IPS DF 6.9 (cell line): ENCODE results near the gene FAT4.
A peak's percentile ranks its signal among the peaks of the same experiment; 100 is the strongest.

ENCODE experiments used
- DNase-seq: peaks from one replicate; pipeline ENCODE4 v3.0.0-alpha.2; 2013; ENCODE audit warnings: low read depth, low spot score
- H3K27ac ChIP-seq: one replicate; pipeline ENCODE4 v1.5.1; 2013; ENCODE audit warnings: low read length, control low read depth
- H3K27me3 ChIP-seq: 2 replicates; pipeline ENCODE4 v1.6.1; 2013; ENCODE audit warnings: mild to moderate bottlenecking, low read length; ENCODE audit not compliant: control insufficient read depth, insufficient read depth
- H3K36me3 ChIP-seq: 2 replicates; pipeline ENCODE4 v1.6.1; 2013; ENCODE audit warnings: low read length; ENCODE audit not compliant: control insufficient read depth, insufficient read depth
- H3K4me1 ChIP-seq: 2 replicates; pipeline ENCODE4 v1.6.1; 2013; ENCODE audit warnings: low read length; ENCODE audit not compliant: control insufficient read depth, insufficient read depth
- H3K4me3 ChIP-seq: 2 replicates; pipeline ENCODE4 v1.5.1; 2013; ENCODE audit warnings: mild to moderate bottlenecking, low read length
- H3K9me3 ChIP-seq: 2 replicates; pipeline ENCODE4 v1.6.1; 2013; ENCODE audit warnings: low read length, inconsistent platforms; ENCODE audit not compliant: control insufficient read depth, insufficient read depth
- WGBS: extraction: QIAGEN DNeasy Blood & Tissue Kit; methylation state at CpG from one replicate; pipeline ENCODE4 v1.1.7; 2013; ENCODE audit warnings: mixed read lengths, missing lambda C conversion rate; ENCODE audit not compliant: insufficient read length, insufficient coverage; 5-methylcytosine and 5-hydroxymethylcytosine counted together

Gene FAT4

GRCh38 chr4:125283707-125284279 is 31.0 kb upstream of the FAT4 start:
- Histone ChIP-seq H3K27ac (no peak overlapping the region), H3K27me3 (no peaks in the 10 kb centered on the region), H3K36me3 (no peaks in the 10 kb centered on the region), H3K4me3 (no peak overlapping the region), H3K4me1 (no peaks in the 10 kb centered on the region; the same call in 1 of the 2 replicates), H3K9me3 (no peaks in the 10 kb centered on the region)
- no CpG with 5 or more reads among the region's 4 CpGs for WGBS
- DNase-seq: no peak

- no CpG with 5 or more reads among the region's 2 CpGs for whole genome bisulfite sequencing
- no peaks in the 10 kb centered on the region for H3K27me3 ChIP-seq
- DNase-seq: no peak
- H3K4me3 ChIP-seq: no peak overlapping the region
- H3K36me3 ChIP-seq: no peaks in the 10 kb centered on the region
- H3K27ac ChIP-seq: no peak overlapping the region
- no peaks in the 10 kb centered on the region for H3K4me1 ChIP-seq
- no peaks in the 10 kb centered on the region for H3K9me3 ChIP-seq
These were observed 17.6 kb upstream of the FAT4 start for GRCh38 chr4:125297116-125297515.

GRCh38 chr4:125303058-125303457 is 11.7 kb upstream of the FAT4 start:
- Histone ChIP-seq H3K4me3 (no peak overlapping the region), H3K27ac (no peak overlapping the region), H3K36me3 (no peaks in the 10 kb centered on the region), H3K4me1 (no peaks in the 10 kb centered on the region), H3K27me3 (no peaks in the 10 kb centered on the region), H3K9me3 (no peaks in the 10 kb centered on the region)
- no CpG with 5 or more reads among the region's 1 CpG for WGBS
- no peak for DNase-seq

- Histone ChIP-seq H3K27me3 (no peaks in the 10 kb centered on the region), H3K4me1 (no peaks in the 10 kb centered on the region), H3K27ac (no peak overlapping the region), H3K4me3 (no peak overlapping the region), H3K36me3 (no peaks in the 10 kb centered on the region), H3K9me3 (no peaks in the 10 kb centered on the region)
- WGBS: no CpG with 5 or more reads among the region's 5 CpGs
- no peak for DNase-seq
These were observed 10.9 kb upstream of the FAT4 start for GRCh38 chr4:125303821-125304220.

GRCh38 chr4:125306112-125306511 is 8.6 kb upstream of the FAT4 start:
- H3K36me3 ChIP-seq: no peaks in the 10 kb centered on the region
- H3K27ac ChIP-seq: no peak overlapping the region
- H3K9me3 ChIP-seq: no peaks in the 10 kb centered on the region
- no peaks in the 10 kb centered on the region for H3K4me1 ChIP-seq
- H3K27me3 ChIP-seq: no peaks in the 10 kb centered on the region
- H3K4me3 ChIP-seq: no peak overlapping the region
- 100% methylated on average over 1 of the region's 1 CpG for WGBS
- DNase-seq: no peak

GRCh38 chr4:125306533-125306932 is 8.2 kb upstream of the FAT4 start:
- no peaks in the 10 kb centered on the region for H3K27me3 ChIP-seq
- no peaks in the 10 kb centered on the region for H3K9me3 ChIP-seq
- no peaks in the 10 kb centered on the region for H3K4me1 ChIP-seq
- DNase-seq: no peak
- no peaks in the 10 kb centered on the region for H3K36me3 ChIP-seq
- no peak overlapping the region for H3K4me3 ChIP-seq
- H3K27ac ChIP-seq: no peak overlapping the region

GRCh38 chr4:125311503-125311902 is 3.3 kb upstream of the FAT4 start:
- H3K27me3 ChIP-seq: peaks cover 5% of the 10 kb centered on the region; the same call in 1 of the 2 replicates
- no peaks in the 10 kb centered on the region for H3K36me3 ChIP-seq
- H3K9me3 ChIP-seq: no peaks in the 10 kb centered on the region
- H3K27ac ChIP-seq: no peak overlapping the region
- DNase-seq: no peak
- peaks cover 2% of the 10 kb centered on the region; the same call in 1 of the 2 replicates for H3K4me1 ChIP-seq
- H3K4me3 ChIP-seq: no peak overlapping the region
- 100% methylated on average over 1 of the region's 2 CpGs for WGBS

GRCh38 chr4:125313497-125313896 is 1.3 kb upstream of the FAT4 start:
- WGBS: no CpG with 5 or more reads among the region's 7 CpGs
- no peaks in the 10 kb centered on the region for H3K36me3 ChIP-seq
- no peaks in the 10 kb centered on the region for H3K9me3 ChIP-seq
- peaks cover 3% of the 10 kb centered on the region; the same call in 1 of the 2 replicates for H3K4me1 ChIP-seq
- peaks cover 10% of the 10 kb centered on the region; the same call in 1 of the 2 replicates for H3K27me3 ChIP-seq
- H3K27ac ChIP-seq: no peak overlapping the region
- H3K4me3 ChIP-seq: no peak overlapping the region
- no peak for DNase-seq

- no CpG with 5 or more reads among the region's 7 CpGs for WGBS
- Histone ChIP-seq H3K4me3 (peak overlapping the region; percentile 67; the same call in 1 of the 2 replicates), H3K36me3 (no peaks in the 10 kb centered on the region), H3K9me3 (no peaks in the 10 kb centered on the region), H3K27ac (no peak overlapping the region), H3K4me1 (peaks cover 3% of the 10 kb centered on the region; the same call in 1 of the 2 replicates), H3K27me3 (peaks cover 10% of the 10 kb centered on the region; the same call in 1 of the 2 replicates)
- DNase-seq: no peak
These were observed 627 bp upstream of the FAT4 start for GRCh38 chr4:125313989-125314667.

GRCh38 chr4:125315576-125316400 is 1.0 kb downstream of the FAT4 start:
- WGBS: no CpG with 5 or more reads among the region's 51 CpGs
- Histone ChIP-seq H3K27ac (no peak overlapping the region), H3K9me3 (no peaks in the 10 kb centered on the region), H3K36me3 (no peaks in the 10 kb centered on the region), H3K4me3 (peak overlapping the region; percentile 67; the same call in 1 of the 2 replicates), H3K4me1 (peaks cover 3% of the 10 kb centered on the region; the same call in 1 of the 2 replicates), H3K27me3 (peaks cover 10% of the 10 kb centered on the region; the same call in 1 of the 2 replicates)
- no peak for DNase-seq
